Measurements from ENCODE around the gene NOTUM.

NOTUM gene

DNA sequence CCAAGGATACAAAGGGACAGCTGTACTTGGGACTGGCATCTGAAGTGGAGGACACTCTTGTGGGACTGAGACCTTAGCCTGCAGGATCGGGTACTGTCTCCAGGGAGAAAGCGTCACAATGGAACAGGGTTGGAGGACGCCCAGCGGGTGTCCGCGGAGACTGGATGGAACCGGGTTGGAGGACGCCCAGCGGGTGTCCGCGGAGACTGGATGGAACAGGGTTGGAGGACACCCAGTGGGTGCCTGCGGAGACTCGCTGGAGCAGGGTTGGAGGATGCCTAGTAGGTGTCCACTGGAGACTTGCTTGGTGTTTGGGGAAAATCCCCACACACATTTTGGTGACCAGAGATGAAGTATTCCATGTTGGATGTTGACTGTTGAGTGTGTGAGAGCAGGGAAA lies 13.8 kb downstream of the NOTUM start, which contains the start of gene MYADML2:
Gene MYADML2 (minus strand): TSS at position 45 of the 400 bp plus-strand sequence. CDS start 5,492 bp downstream, outside the sequence.
- H3K4me3 ChIP-seq (ENCODE audit: low read depth in 1 of 5, low read length in 5 of 5): no peak within 1 kb of the TSS
- H3K9me3 ChIP-seq (ENCODE audit: control insufficient read depth in 5 of 5, low read length in 5 of 5): no peaks in the 10 kb centered on the region
- H3K27ac ChIP-seq (ENCODE audit: low read depth, low read length): no peak within 1 kb of the TSS
- H3K4me1 ChIP-seq (ENCODE audit: control insufficient read depth in 5 of 5, insufficient read depth in 5 of 5, low read length in 5 of 5): no peaks in the 10 kb centered on the region
- no peak within 1 kb of the TSS for H3K9ac ChIP-seq (ENCODE audit: low read length in 5 of 5)
- no peaks in the 10 kb centered on the region for H3K36me3 ChIP-seq (ENCODE audit: control insufficient read depth in 5 of 5, insufficient read depth in 5 of 5, low read length in 5 of 5)
- peaks cover 0 to 7% (median 4%) of the 10 kb centered on the region in 5 donors for H3K27me3 ChIP-seq (ENCODE audit: control insufficient read depth in 5 of 5, insufficient read depth in 4 of 5, low read length in 5 of 5)

DNA sequence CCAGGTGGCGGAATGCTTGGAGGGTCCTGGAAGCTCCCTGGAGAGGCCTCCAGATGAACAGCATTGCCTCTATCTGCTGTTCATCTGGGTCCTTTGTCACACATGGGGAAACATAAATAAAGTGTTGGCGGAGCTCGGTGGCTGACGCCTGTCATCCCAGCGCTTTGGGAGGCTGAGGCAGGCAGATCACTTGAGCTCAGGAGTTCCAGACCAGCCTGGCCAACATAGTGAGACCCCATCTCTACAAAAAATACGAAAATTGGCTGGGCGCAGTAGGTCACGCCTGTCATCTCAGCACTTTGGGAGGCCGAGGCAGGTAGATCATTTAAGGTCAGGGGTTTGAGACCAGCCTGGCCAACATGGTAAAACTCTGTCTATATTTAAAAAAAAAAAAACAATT lies 16.1 kb downstream of the NOTUM start:
- no peak overlapping the region for H3K4me3 ChIP-seq (ENCODE audit: low read depth in 1 of 5, low read length in 5 of 5)
- H3K9me3 ChIP-seq (ENCODE audit: control insufficient read depth in 5 of 5, low read length in 5 of 5): no peaks in the 10 kb centered on the region
- H3K36me3 ChIP-seq (ENCODE audit: control insufficient read depth in 5 of 5, insufficient read depth in 5 of 5, low read length in 5 of 5): no peaks in the 10 kb centered on the region
- H3K9ac ChIP-seq (ENCODE audit: low read length in 5 of 5): no peak overlapping the region
- peaks cover 0 to 7% (median 6%) of the 10 kb centered on the region in 5 donors for H3K4me1 ChIP-seq (ENCODE audit: control insufficient read depth in 5 of 5, insufficient read depth in 5 of 5, low read length in 5 of 5)
- peaks cover 8 to 22% (median 11%) of the 10 kb centered on the region in 5 donors for H3K27me3 ChIP-seq (ENCODE audit: control insufficient read depth in 5 of 5, insufficient read depth in 4 of 5, low read length in 5 of 5)
- no peak overlapping the region for H3K27ac ChIP-seq (ENCODE audit: low read depth, low read length)

DNA sequence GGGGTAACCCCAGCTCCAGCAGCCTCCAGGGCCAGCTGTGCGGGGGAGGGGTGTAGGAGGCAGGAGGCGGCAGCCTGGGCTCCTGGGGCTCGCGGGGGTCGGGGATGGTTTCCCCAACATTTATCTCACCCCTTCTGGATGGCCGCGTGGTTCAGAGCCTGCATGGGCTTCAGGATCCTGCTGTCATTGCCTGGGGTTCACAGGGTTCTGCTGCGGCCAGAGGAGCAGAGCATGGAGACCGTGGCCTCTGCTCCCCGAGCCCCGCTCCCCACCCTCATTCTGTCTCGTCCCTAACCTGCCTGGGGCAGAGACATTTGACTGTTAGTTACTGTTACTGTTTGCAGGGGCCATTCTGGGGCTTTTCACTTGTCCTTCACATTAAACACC lies 18.8 kb downstream of the NOTUM start:
- H3K27me3 ChIP-seq (ENCODE audit: control insufficient read depth in 5 of 5, insufficient read depth in 4 of 5, low read length in 5 of 5): peaks cover 8 to 30% (median 20%) of the 10 kb centered on the region in 5 donors
- no peaks in the 10 kb centered on the region for H3K9me3 ChIP-seq (ENCODE audit: control insufficient read depth in 5 of 5, low read length in 5 of 5)
- H3K27ac ChIP-seq (ENCODE audit: low read depth, low read length): no peak overlapping the region
- no peak overlapping the region for H3K9ac ChIP-seq (ENCODE audit: low read length in 5 of 5)
- no peak overlapping the region for H3K4me3 ChIP-seq (ENCODE audit: low read depth in 1 of 5, low read length in 5 of 5)
- peaks cover 0 to 20% (median 17%) of the 10 kb centered on the region in 5 donors for H3K4me1 ChIP-seq (ENCODE audit: control insufficient read depth in 5 of 5, insufficient read depth in 5 of 5, low read length in 5 of 5)
- H3K36me3 ChIP-seq (ENCODE audit: control insufficient read depth in 5 of 5, insufficient read depth in 5 of 5, low read length in 5 of 5): no peaks in the 10 kb centered on the region

DNA sequence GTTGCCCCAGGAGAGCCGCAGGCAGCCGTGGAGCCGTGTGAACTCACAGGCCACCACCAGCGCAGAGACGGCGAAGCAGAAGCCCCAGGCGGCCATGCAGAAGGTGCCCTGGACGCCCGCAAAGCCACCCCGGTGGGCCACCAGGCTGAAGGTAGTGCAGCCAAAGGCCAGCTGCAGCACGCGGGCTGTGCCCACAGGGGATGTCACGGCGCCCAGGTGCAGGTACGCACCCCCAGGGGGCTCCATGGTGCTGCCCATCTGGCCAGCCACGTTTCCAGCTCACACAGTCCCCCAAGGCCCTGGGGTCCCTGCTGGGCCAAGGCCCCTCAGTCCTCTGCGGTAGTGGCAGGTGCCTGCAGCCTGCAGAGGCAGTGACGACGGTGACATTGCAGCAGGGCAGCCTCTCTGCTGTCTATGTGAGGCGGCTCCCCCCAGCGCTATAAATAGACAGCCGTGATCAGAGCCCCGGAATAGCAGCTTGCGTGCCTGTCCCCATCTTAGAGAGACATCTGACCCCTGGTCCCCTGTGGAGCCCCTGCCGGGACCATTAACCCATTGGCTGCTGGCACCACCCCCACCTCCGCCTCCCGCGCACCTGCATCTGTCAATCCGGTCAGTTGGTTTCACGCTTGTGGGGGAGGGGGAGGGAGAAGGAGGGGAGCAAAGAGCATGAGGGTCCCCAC lies 19.4 kb downstream of the NOTUM start:
- Histone ChIP-seq H3K27me3 (ENCODE audit: control insufficient read depth in 5 of 5, insufficient read depth in 4 of 5, low read length in 5 of 5) (peaks cover 10 to 32% (median 21%) of the 10 kb centered on the region in 5 donors), H3K9ac (ENCODE audit: low read length in 5 of 5) (no peak overlapping the region), H3K27ac (ENCODE audit: low read depth, low read length) (no peak overlapping the region)

DNA sequence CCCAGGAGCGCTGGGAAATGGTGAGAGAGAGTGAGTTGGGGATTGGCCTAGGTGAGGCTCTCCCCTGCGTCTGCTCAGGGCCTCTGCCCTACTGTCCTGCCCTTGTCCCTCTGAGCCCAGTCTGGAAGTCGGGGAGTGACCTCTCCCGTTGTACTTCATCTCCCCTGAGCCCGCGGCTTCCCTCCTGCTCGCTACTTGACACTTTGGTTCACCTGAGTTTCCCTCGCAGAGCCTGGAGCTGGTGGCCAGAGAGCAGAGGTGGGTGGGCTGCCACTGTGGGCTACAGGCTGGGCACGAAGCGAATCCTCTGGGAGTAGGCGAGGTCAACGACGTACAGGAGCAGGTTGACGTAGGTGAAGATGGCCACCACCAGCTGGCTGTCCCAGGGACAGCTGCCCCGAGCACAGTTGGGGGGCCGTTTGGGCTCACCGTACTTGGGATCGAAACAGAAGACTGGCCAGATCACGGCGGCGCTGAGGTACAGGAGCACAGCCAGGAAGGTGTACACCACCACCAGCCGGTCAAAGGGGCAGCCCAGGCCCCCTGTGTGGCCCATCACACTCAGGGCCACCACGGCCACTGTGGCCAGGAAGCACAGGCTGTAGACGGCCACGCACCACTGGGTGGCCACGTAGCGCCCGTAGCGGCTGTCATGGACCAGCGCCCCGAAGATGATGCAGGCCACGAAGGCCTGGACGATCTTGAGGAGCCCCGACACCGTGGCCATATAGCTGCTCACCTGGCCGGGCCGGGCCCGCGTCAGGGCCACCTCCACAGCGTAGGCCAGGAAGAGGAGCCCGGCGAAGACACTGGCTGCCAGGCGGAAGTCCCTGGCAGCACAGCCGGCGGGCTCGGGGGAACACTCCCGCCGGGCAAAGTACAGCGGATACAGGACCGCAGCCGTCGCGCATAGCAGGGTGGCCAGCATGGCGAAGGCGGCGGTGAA lies 20.2 kb downstream of the NOTUM start:
- H3K4me3 ChIP-seq (ENCODE audit: low read depth in 1 of 5, low read length in 5 of 5): no peak overlapping the region
- H3K4me1 ChIP-seq (ENCODE audit: control insufficient read depth in 5 of 5, insufficient read depth in 5 of 5, low read length in 5 of 5): peaks cover 0 to 28% (median 24%) of the 10 kb centered on the region in 5 donors
- no peaks in the 10 kb centered on the region for H3K36me3 ChIP-seq (ENCODE audit: control insufficient read depth in 5 of 5, insufficient read depth in 5 of 5, low read length in 5 of 5)
- H3K9me3 ChIP-seq (ENCODE audit: control insufficient read depth in 5 of 5, low read length in 5 of 5): no peaks in the 10 kb centered on the region
- no peak overlapping the region for H3K9ac ChIP-seq (ENCODE audit: low read length in 5 of 5)
- no peak overlapping the region for H3K27ac ChIP-seq (ENCODE audit: low read depth, low read length)
- peaks cover 15 to 35% (median 24%) of the 10 kb centered on the region in 5 donors for H3K27me3 ChIP-seq (ENCODE audit: control insufficient read depth in 5 of 5, insufficient read depth in 4 of 5, low read length in 5 of 5)

More for the DNA sequence above, 19.4 kb downstream of the NOTUM start:
- H3K9me3 ChIP-seq (ENCODE audit: control insufficient read depth in 5 of 5, low read length in 5 of 5): no peaks in the 10 kb centered on the region
- peaks cover 0 to 26% (median 22%) of the 10 kb centered on the region in 5 donors for H3K4me1 ChIP-seq (ENCODE audit: control insufficient read depth in 5 of 5, insufficient read depth in 5 of 5, low read length in 5 of 5)
- no peak overlapping the region for H3K4me3 ChIP-seq (ENCODE audit: low read depth in 1 of 5, low read length in 5 of 5)
- no peaks in the 10 kb centered on the region for H3K36me3 ChIP-seq (ENCODE audit: control insufficient read depth in 5 of 5, insufficient read depth in 5 of 5, low read length in 5 of 5)

DNA sequence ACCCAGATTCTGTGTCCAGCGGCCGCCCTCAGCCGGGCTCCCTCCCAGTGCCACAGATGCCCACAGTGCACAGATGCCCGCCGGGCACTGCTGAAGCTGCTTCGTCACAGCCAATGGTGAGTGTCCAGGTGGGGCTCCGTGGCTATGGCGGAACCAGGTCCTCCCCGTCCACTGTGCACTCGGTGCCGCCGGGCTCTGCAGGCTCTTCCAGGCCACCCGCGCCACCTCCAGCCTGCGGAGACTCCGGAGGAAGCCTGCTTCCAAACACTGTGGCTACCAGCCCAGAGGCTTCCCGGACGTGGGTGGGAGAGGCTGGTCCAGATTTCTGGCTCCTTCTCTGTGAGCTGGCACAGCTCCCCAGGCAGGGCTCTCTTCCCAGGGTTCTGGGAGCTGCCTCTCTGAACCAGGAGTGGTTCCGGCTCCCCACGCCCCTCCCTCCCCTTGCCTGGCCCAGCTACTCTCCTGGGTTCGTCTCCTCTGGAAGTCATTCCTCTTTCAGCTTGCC lies 21.1 kb downstream of the NOTUM start:
- Histone ChIP-seq H3K27ac (ENCODE audit: low read depth, low read length) (no peak overlapping the region), H3K36me3 (ENCODE audit: control insufficient read depth in 5 of 5, insufficient read depth in 5 of 5, low read length in 5 of 5) (no peaks in the 10 kb centered on the region), H3K9me3 (ENCODE audit: control insufficient read depth in 5 of 5, low read length in 5 of 5) (no peaks in the 10 kb centered on the region), H3K4me1 (ENCODE audit: control insufficient read depth in 5 of 5, insufficient read depth in 5 of 5, low read length in 5 of 5) (peaks cover 0 to 28% (median 24%) of the 10 kb centered on the region in 5 donors), H3K9ac (ENCODE audit: low read length in 5 of 5) (no peak overlapping the region), H3K27me3 (ENCODE audit: control insufficient read depth in 5 of 5, insufficient read depth in 4 of 5, low read length in 5 of 5) (peaks cover 15 to 40% (median 28%) of the 10 kb centered on the region in 5 donors), H3K4me3 (ENCODE audit: low read depth in 1 of 5, low read length in 5 of 5) (no peak overlapping the region)

DNA sequence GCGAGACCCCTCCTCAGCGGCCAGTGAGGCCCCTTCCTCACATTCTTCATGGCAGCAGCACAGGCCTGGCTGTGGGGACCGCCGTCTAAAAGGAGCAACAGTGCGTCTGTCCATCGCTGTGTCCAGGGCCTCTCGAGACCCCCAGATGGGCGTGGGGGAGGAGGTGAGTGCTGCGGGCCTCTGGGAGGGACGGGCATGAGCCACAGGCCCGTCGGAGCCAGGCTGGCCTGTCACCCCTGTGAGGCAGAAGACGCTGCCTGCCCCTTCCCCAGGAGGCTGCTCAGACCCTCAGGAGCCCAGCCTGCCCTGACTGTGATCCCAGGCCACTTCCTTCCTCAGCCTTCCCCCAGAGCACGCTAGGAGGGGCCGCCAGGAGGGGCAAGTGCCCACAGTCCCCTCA lies 21.8 kb downstream of the NOTUM start:
- Histone ChIP-seq H3K27me3 (ENCODE audit: control insufficient read depth in 5 of 5, insufficient read depth in 4 of 5, low read length in 5 of 5) (peaks cover 9 to 35% (median 29%) of the 10 kb centered on the region in 5 donors), H3K27ac (ENCODE audit: low read depth, low read length) (no peak overlapping the region), H3K9ac (ENCODE audit: low read length in 5 of 5) (no peak overlapping the region), H3K4me1 (ENCODE audit: control insufficient read depth in 5 of 5, insufficient read depth in 5 of 5, low read length in 5 of 5) (peaks cover 0 to 28% (median 24%) of the 10 kb centered on the region in 5 donors), H3K4me3 (ENCODE audit: low read depth in 1 of 5, low read length in 5 of 5) (no peak overlapping the region), H3K9me3 (ENCODE audit: control insufficient read depth in 5 of 5, low read length in 5 of 5) (no peaks in the 10 kb centered on the region), H3K36me3 (ENCODE audit: control insufficient read depth in 5 of 5, insufficient read depth in 5 of 5, low read length in 5 of 5) (no peaks in the 10 kb centered on the region)

DNA sequence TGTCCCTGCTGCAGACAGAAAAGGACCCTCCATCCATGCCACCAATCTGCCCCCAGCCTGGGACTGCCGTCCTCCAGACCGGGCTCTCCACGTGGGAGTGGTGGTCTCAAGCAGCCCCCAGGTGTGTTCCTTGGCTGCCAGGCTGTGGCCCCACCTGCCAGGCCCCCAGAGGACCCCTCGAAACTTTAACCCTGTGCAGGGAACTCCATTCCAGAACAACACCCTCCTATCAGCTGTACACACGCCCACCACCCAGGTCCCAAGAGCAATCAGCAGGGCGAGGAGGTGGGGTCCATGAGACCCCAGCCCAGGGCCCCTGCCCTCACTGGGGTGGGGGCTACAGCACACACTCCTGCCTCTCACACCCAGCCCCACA lies 25.3 kb downstream of the NOTUM start:
- peaks cover 0 to 28% (median 24%) of the 10 kb centered on the region in 5 donors for H3K4me1 ChIP-seq (ENCODE audit: control insufficient read depth in 5 of 5, insufficient read depth in 5 of 5, low read length in 5 of 5)
- H3K9ac ChIP-seq (ENCODE audit: low read length in 5 of 5): no peak overlapping the region
- no peak overlapping the region for H3K4me3 ChIP-seq (ENCODE audit: low read depth in 1 of 5, low read length in 5 of 5)
- peaks cover 17 to 45% (median 35%) of the 10 kb centered on the region in 5 donors for H3K27me3 ChIP-seq (ENCODE audit: control insufficient read depth in 5 of 5, insufficient read depth in 4 of 5, low read length in 5 of 5)
- H3K9me3 ChIP-seq (ENCODE audit: control insufficient read depth in 5 of 5, low read length in 5 of 5): no peaks in the 10 kb centered on the region
- no peak overlapping the region for H3K27ac ChIP-seq (ENCODE audit: low read depth, low read length)
- H3K36me3 ChIP-seq (ENCODE audit: control insufficient read depth in 5 of 5, insufficient read depth in 5 of 5, low read length in 5 of 5): no peaks in the 10 kb centered on the region

DNA sequence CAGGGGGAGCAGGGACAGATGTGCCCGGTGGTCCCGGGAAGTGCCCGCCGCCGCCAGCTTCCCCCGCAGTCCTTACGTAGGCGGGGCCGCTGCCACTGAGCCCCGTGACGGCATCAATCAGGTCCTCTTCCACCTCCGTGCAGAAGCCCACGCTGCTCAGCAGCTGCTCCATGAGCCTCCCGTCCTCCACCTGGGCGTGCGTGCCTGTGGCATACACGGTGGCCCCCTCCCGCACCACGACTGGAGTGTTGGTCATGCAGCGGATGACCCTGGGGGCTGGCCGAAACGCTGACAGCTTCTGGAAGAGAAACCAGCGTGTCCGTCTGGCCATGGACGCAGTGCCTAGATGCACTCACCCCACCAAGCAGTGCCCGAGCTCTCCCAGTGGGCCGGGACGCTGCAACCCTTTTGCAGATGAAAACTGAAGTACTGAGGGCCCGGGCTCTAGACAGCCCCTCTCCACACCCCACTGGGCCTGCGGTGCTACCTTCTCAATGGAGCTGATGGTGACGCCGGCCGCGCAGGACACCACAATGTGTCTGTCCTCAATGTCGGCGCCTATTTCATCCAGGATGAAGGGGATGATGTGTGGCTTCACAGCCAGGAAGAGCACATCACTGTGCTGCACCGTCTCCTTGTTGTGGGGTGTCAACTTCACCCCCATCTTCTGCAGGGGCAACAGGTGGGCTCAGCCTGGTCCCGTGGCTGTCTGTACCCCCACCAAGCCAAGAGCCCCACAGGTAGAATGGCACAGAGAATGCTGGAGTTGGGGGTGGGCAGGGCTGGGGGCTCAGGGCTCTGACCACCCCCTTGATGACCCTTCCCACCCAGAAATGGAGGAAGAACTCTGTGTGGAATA lies 25.9 kb downstream of the NOTUM start:
- peaks cover 17 to 41% (median 38%) of the 10 kb centered on the region in 5 donors for H3K27me3 ChIP-seq (ENCODE audit: control insufficient read depth in 5 of 5, insufficient read depth in 4 of 5, low read length in 5 of 5)
- H3K36me3 ChIP-seq (ENCODE audit: control insufficient read depth in 5 of 5, insufficient read depth in 5 of 5, low read length in 5 of 5): no peaks in the 10 kb centered on the region
- peaks cover 0 to 24% (median 20%) of the 10 kb centered on the region in 5 donors for H3K4me1 ChIP-seq (ENCODE audit: control insufficient read depth in 5 of 5, insufficient read depth in 5 of 5, low read length in 5 of 5)
- no peak overlapping the region for H3K27ac ChIP-seq (ENCODE audit: low read depth, low read length)
- no peak overlapping the region for H3K4me3 ChIP-seq (ENCODE audit: low read depth in 1 of 5, low read length in 5 of 5)
- no peaks in the 10 kb centered on the region for H3K9me3 ChIP-seq (ENCODE audit: control insufficient read depth in 5 of 5, low read length in 5 of 5)
- no peak overlapping the region for H3K9ac ChIP-seq (ENCODE audit: low read length in 5 of 5)

All from subcutaneous abdominal adipose tissue (tissue), 5 donors.